OCI-LY1 (cell line): ENCODE data around the gene GSE1.

Experiments
- H2AFZ ChIP-seq: fragments of 200-600 bp; sonication (generic), shearing (Covaris generic); 2 replicates; pipeline ENCODE4 v1.6.0; 2014; ENCODE audit warnings: antibody characterized with exemption, mild to moderate bottlenecking, low read length
- H3F3A ChIP-seq: fragments of 200-600 bp; sonication (generic), shearing (Covaris generic); 2 replicates; pipeline ENCODE4 v1.6.0; 2014; ENCODE audit warnings: mild to moderate bottlenecking, antibody characterized with exemption, low read length, moderate library complexity; ENCODE audit not compliant: insufficient read depth
- H3K27ac ChIP-seq: fragments of 200-600 bp; sonication (generic); 2 replicates; pipeline ENCODE4 v1.5.1; 2014; ENCODE audit warnings: low read length, mixed run types, mild to moderate bottlenecking, low read depth; ENCODE audit not compliant: poor library complexity, severe bottlenecking
- H3K27me3 ChIP-seq: fragments of 200-600 bp; sonication (generic); 2 replicates; pipeline ENCODE4 v1.6.0; 2014; ENCODE audit warnings: antibody characterized with exemption, mild to moderate bottlenecking, low read length, moderate library complexity; ENCODE audit not compliant: insufficient read depth
- H3K36me3 ChIP-seq: fragments of 200-600 bp; sonication (generic); 2 replicates; pipeline ENCODE4 v1.6.1; 2014; ENCODE audit warnings: mild to moderate bottlenecking, antibody characterized with exemption, low read length, moderate library complexity, mixed read lengths; ENCODE audit not compliant: insufficient read depth
- H3K4me1 ChIP-seq: fragments of 200-600 bp; sonication (generic); 2 replicates; pipeline ENCODE4 v1.5.1; 2014; ENCODE audit warnings: mild to moderate bottlenecking, low read length, moderate library complexity; ENCODE audit not compliant: insufficient read depth, severe bottlenecking
- H3K4me2 ChIP-seq: fragments of 200-600 bp; sonication (generic), shearing (Covaris generic); 2 replicates; pipeline ENCODE4 v1.6.1; 2014; ENCODE audit warnings: low read length
- H3K4me3 ChIP-seq: fragments of 200-600 bp; sonication (generic); 2 replicates; pipeline ENCODE4 v1.5.1; 2014; ENCODE audit warnings: low read length, low read depth, mild to moderate bottlenecking, mixed read lengths; ENCODE audit not compliant: poor library complexity, severe bottlenecking
- H3K79me2 ChIP-seq: fragments of 200-600 bp; shearing (Covaris generic); 2 replicates; pipeline ENCODE4 v1.6.1; 2016; ENCODE audit warnings: mixed run types, low read length, mixed read lengths; ENCODE audit not compliant: insufficient read depth
- H3K9ac ChIP-seq: fragments of 200-600 bp; sonication (generic), shearing (Covaris generic); 2 replicates; pipeline ENCODE4 v1.6.1; 2014; ENCODE audit warnings: mild to moderate bottlenecking, low read length, mixed read lengths
- H3K9me2 ChIP-seq: fragments of 200-600 bp; sonication (generic), shearing (Covaris generic); 2 replicates; pipeline ENCODE4 v1.6.1; 2014; ENCODE audit warnings: low read depth, mild to moderate bottlenecking, low read length, mixed read lengths
- H3K9me3 ChIP-seq: fragments of 200-600 bp; shearing (Covaris generic); 2 replicates; pipeline ENCODE4 v1.6.1; 2014; ENCODE audit warnings: low read length, mixed read lengths
- H4K20me1 ChIP-seq: fragments of 200-600 bp; sonication (generic), shearing (Covaris generic); 2 replicates; pipeline ENCODE4 v1.6.0; 2016; ENCODE audit warnings: mild to moderate bottlenecking, low read length; ENCODE audit not compliant: insufficient read depth
- CTCF ChIP-seq: fragments of 200-600 bp; sonication (generic), shearing (Covaris generic); IDR thresholded peaks from 2 replicates; pipeline ENCODE4 v1.5.1; 2017; ENCODE audit warnings: mild to moderate bottlenecking, antibody characterized with exemption, low read length, moderate library complexity, mixed read lengths
- EZH2 ChIP-seq: fragments of 200-600 bp; sonication (generic), shearing (Covaris generic); IDR thresholded peaks from 2 replicates; pipeline ENCODE4 v1.8.0; 2017; ENCODE audit warnings: borderline replicate concordance, mixed run types, mild to moderate bottlenecking, antibody characterized with exemption, low read length, moderate library complexity, mixed read lengths

Gene GSE1

GRCh38 chr16:85606904-85607303 is 6.2 kb upstream of the GSE1 start:
- H3K36me3 ChIP-seq, result peaks cover 11% of the 10 kb centered on the region; the same call in 1 of the 2 replicates
- no peaks in the 10 kb centered on the region for H3K9me2 ChIP-seq
- no peaks in the 10 kb centered on the region for H4K20me1 ChIP-seq
- no peak overlapping the region for H2AFZ ChIP-seq
- TF ChIP-seq CTCF (no peak), EZH2 (no peak)
- H3K4me2 ChIP-seq, result peak overlapping the region; percentile 42
- no peaks in the 10 kb centered on the region for H3F3A ChIP-seq
- no peak overlapping the region for H3K9ac ChIP-seq
- peaks cover 65% of the 10 kb centered on the region for H3K4me1 ChIP-seq
- H3K27me3 ChIP-seq, result no peaks in the 10 kb centered on the region
- no peaks in the 10 kb centered on the region for H3K79me2 ChIP-seq
- H3K27ac ChIP-seq, result no peak overlapping the region
- no peaks in the 10 kb centered on the region for H3K9me3 ChIP-seq
- no peak overlapping the region for H3K4me3 ChIP-seq

- Histone ChIP-seq H3K27ac (peak overlapping the region; percentile 49), H4K20me1 (no peaks in the 10 kb centered on the region), H3K4me1 (peaks cover 66% of the 10 kb centered on the region)
Observed at GRCh38 chr16:85607321-85607765, 5.8 kb upstream of the GSE1 start.

GRCh38 chr16:85607796-85608514 is 5.2 kb upstream of the GSE1 start:
- Histone ChIP-seq H4K20me1 (no peaks in the 10 kb centered on the region), H3K4me2 (peak overlapping the region; percentile 42; the same call in 1 of the 2 replicates), H3K27me3 (no peaks in the 10 kb centered on the region), H3K36me3 (peaks cover 11% of the 10 kb centered on the region; the same call in 1 of the 2 replicates), H3F3A (no peaks in the 10 kb centered on the region), H3K27ac (peak overlapping the region; percentile 49), H3K9ac (no peak overlapping the region), H3K79me2 (no peaks in the 10 kb centered on the region), H3K9me2 (no peaks in the 10 kb centered on the region), H3K4me3 (no peak overlapping the region), H2AFZ (no peak overlapping the region), H3K4me1 (peaks cover 65% of the 10 kb centered on the region), H3K9me3 (no peaks in the 10 kb centered on the region)
- TF ChIP-seq EZH2, result no peak

More at GRCh38 chr16:85607321-85607765, 5.8 kb upstream of the GSE1 start:
- H3K27me3 ChIP-seq, result no peaks in the 10 kb centered on the region
- peaks cover 11% of the 10 kb centered on the region; the same call in 1 of the 2 replicates for H3K36me3 ChIP-seq
- TF ChIP-seq EZH2, result no peak
- no peak for TF ChIP-seq CTCF
- H3K9ac ChIP-seq, result no peak overlapping the region
- peak overlapping the region; percentile 42 for H3K4me2 ChIP-seq
- no peaks in the 10 kb centered on the region for H3K79me2 ChIP-seq
- H3K9me2 ChIP-seq, result no peaks in the 10 kb centered on the region
- H3K9me3 ChIP-seq, result no peaks in the 10 kb centered on the region
- H3K4me3 ChIP-seq, result no peak overlapping the region
- no peak overlapping the region for H2AFZ ChIP-seq
- no peaks in the 10 kb centered on the region for H3F3A ChIP-seq
